BJ (cell line): ENCODE measurements around the gene CARMIL3. TPM values are rescaled to one million over a fixed set of nuclear protein-coding genes. Genes with fewer than 3 reads are reported as not detected.

Source experiments
- CTCF ChIA-PET: fragments of 350-600 bp; formaldehyde crosslinking; extraction: SDS; loops from one replicate; lab custom pipeline; 2021; ENCODE audit warnings: antibody characterized with exemption, inconsistent platforms; lab: Yijun Ruan, JAX
- POLR2A ChIA-PET: fragments of 300-600 bp; sonication (Branson Sonifier 250); formaldehyde crosslinking; extraction: SDS; loops from one replicate; lab custom pipeline; 2021; ENCODE audit warnings: antibody characterized with exemption; lab: Charles Lee
- DNase-seq: peaks from one replicate; pipeline ENCODE4 v3.0.0-alpha.2; 2011; ENCODE audit warnings: low read depth
- H3K27me3 ChIP-seq: 2 replicates; pipeline ENCODE4 v1.6.0; 2011; ENCODE audit warnings: low read length; ENCODE audit not compliant: control insufficient read depth, insufficient read depth
- H3K36me3 ChIP-seq: 2 replicates; pipeline ENCODE4 v1.5.1; 2011; ENCODE audit warnings: low read length; ENCODE audit not compliant: control insufficient read depth, insufficient read depth
- H3K4me3 ChIP-seq: 2 replicates; pipeline ENCODE4 v1.5.1; 2011; ENCODE audit warnings: low read depth, mild to moderate bottlenecking, control low read depth, low read length
- CTCF ChIP-seq: IDR thresholded peaks from 2 replicates; pipeline ENCODE4 v1.5.1; 2011; ENCODE audit warnings: low read depth, mild to moderate bottlenecking, control low read depth, inconsistent platforms, low read length, moderate library complexity; ENCODE audit not compliant: insufficient read depth
- polyA plus RNA-seq: library from polyadenylated mRNA; depleted of rRNA; stranded (reverse); fragments of >200 nt; gene quantifications from 2 replicates; pipeline ENCODE4 v1.2.3, GENCODE V29; 2011; rRNA removed

The CARMIL3 gene
- polyA plus RNA-seq, 1 experiment = 0.04 TPM

- no peak for DNase-seq
Measured at GRCh38 chr14:24117179-24117578, 65.4 kb downstream of the CARMIL3 start.

More at GRCh38 chr14:24117179-24117578, 65.4 kb downstream of the CARMIL3 start:
- POLR2A ChIA-PET = no interaction called here
- peaks cover 18% of the 10 kb centered on the region for H3K36me3 ChIP-seq
- TF ChIP-seq CTCF = no peak
- CTCF ChIA-PET = interaction anchor here (0.9 to 2.5 kb wide), 5 partner anchors 8 to 59 kb away, joined by 3 to 7 read pairs (median 4); partner anchors contain the start of genes IRF9 and PSME1
- no peak overlapping the region for H3K4me3 ChIP-seq
- no peaks in the 10 kb centered on the region for H3K27me3 ChIP-seq

Other genes with a start within 250 kb of the CARMIL3 start
- gene DHRS4, start 98.2 kb upstream of the CARMIL3 start, polyA plus RNA-seq = 24.3 and 24.7 TPM in 2 replicates
- gene DHRS4L2, start 63.1 kb upstream of the CARMIL3 start, polyA plus RNA-seq = 12.5 and 15.0 TPM in 2 replicates
- not detected in 2 replicates for gene CPNE6, start 19.6 kb downstream of the CARMIL3 start, polyA plus RNA-seq
- 141 and 227 TPM in 2 replicates for gene PCK2, start 42.3 kb downstream of the CARMIL3 start, polyA plus RNA-seq
- 41.5 and 50.0 TPM in 2 replicates for gene DCAF11, start 62.8 kb downstream of the CARMIL3 start, polyA plus RNA-seq
- 0.59 and 0.91 TPM in 2 replicates for gene NRL, start 62.9 kb downstream of the CARMIL3 start, polyA plus RNA-seq
- 0.10 and 0.23 TPM in 2 replicates for gene FITM1, start 78.7 kb downstream of the CARMIL3 start, polyA plus RNA-seq
- gene PSME1, start 84.2 kb downstream of the CARMIL3 start, polyA plus RNA-seq = 48.9 and 106 TPM in 2 replicates
- 6.9 and 13.3 TPM in 2 replicates for gene EMC9, start 89.6 kb downstream of the CARMIL3 start, polyA plus RNA-seq
- 165 and 178 TPM in 2 replicates for gene PSME2, start 94.6 kb downstream of the CARMIL3 start, polyA plus RNA-seq
- 8.2 and 12.4 TPM in 2 replicates for gene RNF31, start 95.5 kb downstream of the CARMIL3 start, polyA plus RNA-seq
- 84.8 and 107 TPM in 2 replicates for gene IRF9, start 109.3 kb downstream of the CARMIL3 start, polyA plus RNA-seq
- 2.7 and 5.5 TPM in 2 replicates for gene REC8, start 120.1 kb downstream of the CARMIL3 start, polyA plus RNA-seq
- 11.5 and 26.8 TPM in 2 replicates for gene IPO4, start 136.8 kb downstream of the CARMIL3 start, polyA plus RNA-seq
- 50.5 and 59.2 TPM in 2 replicates for gene TM9SF1, start 143.4 kb downstream of the CARMIL3 start, polyA plus RNA-seq
- not detected in 2 replicates for gene TSSK4, start 153.7 kb downstream of the CARMIL3 start, polyA plus RNA-seq
- gene CHMP4A, start 161.5 kb downstream of the CARMIL3 start, polyA plus RNA-seq = 36.3 and 52.1 TPM in 2 replicates
- 16.3 and 19.3 TPM in 2 replicates for gene MDP1, start 164.1 kb downstream of the CARMIL3 start, polyA plus RNA-seq
- gene NEDD8, start 180.4 kb downstream of the CARMIL3 start, polyA plus RNA-seq = 242 and 329 TPM in 2 replicates
- 103 and 116 TPM in 2 replicates for gene GMPR2, start 180.9 kb downstream of the CARMIL3 start, polyA plus RNA-seq
- 37.2 and 41.7 TPM in 2 replicates for gene TINF2, start 190.6 kb downstream of the CARMIL3 start, polyA plus RNA-seq
- gene TGM1, start 211.2 kb downstream of the CARMIL3 start, polyA plus RNA-seq = 0.97 and 2.9 TPM in 2 replicates
- 23.2 and 52.5 TPM in 2 replicates for gene RABGGTA, start 219.6 kb downstream of the CARMIL3 start, polyA plus RNA-seq
- 40.5 and 57.1 TPM in 2 replicates for gene DHRS1, start 247.8 kb downstream of the CARMIL3 start, polyA plus RNA-seq
- 13.9 and 16.3 TPM in 2 replicates for gene NOP9, start 247.8 kb downstream of the CARMIL3 start, polyA plus RNA-seq